Parathyroid adenoma (tissue), 2 donors: Measurements from ENCODE around the gene TDP2.

Experiments
- H2AFZ ChIP-seq: fragments of 300-600 bp; sonication (generic); one replicate; pipeline ENCODE4 v1.7.0; 2017; ENCODE audit warnings: antibody characterized with exemption, mild to moderate bottlenecking
- H3K27ac ChIP-seq: fragments of 300-600 bp; sonication (generic); one replicate; pipeline ENCODE4 v1.7.0; 2017
- H3K27me3 ChIP-seq: fragments of 300-600 bp; sonication (generic); one replicate; pipeline ENCODE4 v1.7.0; 2017; ENCODE audit warnings: low read length; ENCODE audit not compliant: control insufficient read depth, insufficient read depth
- H3K36me3 ChIP-seq: fragments of 300-600 bp; sonication (generic); one replicate; pipeline ENCODE4 v1.7.0; 2017; ENCODE audit warnings: low read length; ENCODE audit not compliant: control insufficient read depth, insufficient read depth
- H3K4me1 ChIP-seq: fragments of 300-600 bp; sonication (generic); one replicate; pipeline ENCODE4 v1.7.0; 2017; ENCODE audit warnings: control low read depth
- H3K4me2 ChIP-seq: fragments of 300-600 bp; sonication (generic); one replicate; pipeline ENCODE4 v1.7.0; 2017; ENCODE audit warnings: low read length
- H3K4me3 ChIP-seq: fragments of 300-600 bp; sonication (generic); one replicate; pipeline ENCODE4 v1.7.0; 2017; ENCODE audit warnings: low read depth, low read length
- H3K79me2 ChIP-seq: fragments of 300-600 bp; sonication (generic); one replicate; pipeline ENCODE4 v1.7.0; 2017; ENCODE audit warnings: control low read depth
- H3K9ac ChIP-seq: fragments of 300-600 bp; sonication (generic); one replicate; pipeline ENCODE4 v1.7.0; 2017; ENCODE audit warnings: mild to moderate bottlenecking
- H3K9me3 ChIP-seq: fragments of 300-600 bp; sonication (generic); one replicate; pipeline ENCODE4 v1.7.0; 2017; ENCODE audit warnings: low read length; ENCODE audit not compliant: control insufficient read depth
- CTCF ChIP-seq: fragments of 300-600 bp; sonication (generic); IDR thresholded peaks from one replicate; pipeline ENCODE4 v1.7.0; 2017; ENCODE audit warnings: antibody characterized with exemption, mild to moderate bottlenecking
- donor health status: primary hyperparathyroidism.

TDP2 gene

GRCh38 chr6:24658573-24659560 is 7.8 kb downstream of the TDP2 start:
- Histone ChIP-seq H3K4me3 (no peak overlapping the region), H3K9ac (no peak overlapping the region), H3K27me3 (no peaks in the 10 kb centered on the region), H3K9me3 (no peaks in the 10 kb centered on the region), H3K4me2 (no peak overlapping the region), H3K27ac (no peak overlapping the region), H3K4me1 (no peaks in the 10 kb centered on the region), H2AFZ (no peak overlapping the region), H3K79me2 (peaks cover 4% of the 10 kb centered on the region), H3K36me3 (no peaks in the 10 kb centered on the region)
- TF ChIP-seq CTCF = no peak

- Histone ChIP-seq H2AFZ (no peak overlapping the region), H3K36me3 (no peaks in the 10 kb centered on the region), H3K4me1 (no peaks in the 10 kb centered on the region), H3K27me3 (no peaks in the 10 kb centered on the region), H3K27ac (no peak overlapping the region), H3K79me2 (peaks cover 4% of the 10 kb centered on the region), H3K4me2 (no peak overlapping the region), H3K9me3 (no peaks in the 10 kb centered on the region), H3K4me3 (no peak overlapping the region), H3K9ac (no peak overlapping the region)
- no peak for TF ChIP-seq CTCF
Observed at GRCh38 chr6:24655215-24655614, 11.5 kb downstream of the TDP2 start.

- Histone ChIP-seq H3K4me3 (no peak overlapping the region), H3K36me3 (no peaks in the 10 kb centered on the region), H3K27ac (no peak overlapping the region), H3K4me2 (no peak overlapping the region), H3K9ac (no peak overlapping the region), H3K79me2 (no peaks in the 10 kb centered on the region), H3K4me1 (no peaks in the 10 kb centered on the region), H3K27me3 (no peaks in the 10 kb centered on the region), H2AFZ (no peak overlapping the region), H3K9me3 (no peaks in the 10 kb centered on the region)
- no peak for TF ChIP-seq CTCF
Observed at GRCh38 chr6:24650365-24650764, 16.3 kb downstream of the TDP2 start.

- no peak overlapping the region for H3K4me3 ChIP-seq
- no peaks in the 10 kb centered on the region for H3K79me2 ChIP-seq
- H2AFZ ChIP-seq = no peak overlapping the region
- no peak overlapping the region for H3K9ac ChIP-seq
- no peaks in the 10 kb centered on the region for H3K4me1 ChIP-seq
- H3K9me3 ChIP-seq = no peaks in the 10 kb centered on the region
- H3K4me2 ChIP-seq = no peak overlapping the region
- TF ChIP-seq CTCF = no peak
- no peaks in the 10 kb centered on the region for H3K36me3 ChIP-seq
- H3K27me3 ChIP-seq = no peaks in the 10 kb centered on the region
- H3K27ac ChIP-seq = no peak overlapping the region
Observed at GRCh38 chr6:24649691-24650090, 17.0 kb downstream of the TDP2 start.
